ENCODE measurements around the gene DBI.

DNA sequence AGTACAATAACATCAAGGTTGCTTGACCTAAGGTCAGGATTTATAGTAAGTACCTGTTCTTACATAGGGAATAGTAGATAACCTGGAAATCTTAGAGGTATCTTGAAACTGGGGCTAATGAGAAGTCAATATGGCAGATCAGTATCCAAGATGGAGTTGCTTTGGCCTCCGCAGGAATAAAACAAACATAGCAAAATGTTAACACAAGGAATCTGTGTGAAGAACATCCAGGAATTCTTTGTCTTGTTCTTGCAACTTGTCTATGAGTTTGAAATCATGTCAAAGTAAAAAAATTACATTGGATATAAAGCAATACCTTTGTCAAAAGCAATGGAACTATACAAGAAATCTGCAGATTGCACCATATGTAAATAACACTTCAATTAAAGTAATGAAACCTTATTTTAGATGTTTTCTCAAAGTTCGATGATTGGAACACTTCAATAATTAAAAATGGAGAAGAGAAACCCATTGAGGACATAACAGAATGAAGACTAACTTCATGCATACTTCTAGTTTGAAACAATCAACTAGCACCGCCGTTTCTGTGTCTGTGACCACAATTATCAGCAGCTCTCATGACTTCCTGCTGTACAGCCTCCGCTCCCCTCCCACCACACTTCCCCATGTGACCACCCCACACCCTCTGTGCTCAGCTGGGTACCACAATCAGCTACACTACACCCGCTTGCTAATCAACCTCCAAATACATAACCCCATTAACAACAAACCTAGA lies 27.8 kb upstream of the DBI start:
- no peak for TF ChIP-seq POLR2A (IDR thresholded peaks at IDR 0.05; ENCODE audit: low read depth, low read length)
- TF ChIP-seq POLR2AphosphoS5 (IDR thresholded peaks at IDR 0.05; ENCODE audit: low read depth, low read length) = no peak

All from GM12892 (cell line).